K562 (cell line): ENCODE measurements around the gene MTHFSD. TPM values are rescaled to one million over a fixed set of nuclear protein-coding genes. Genes with fewer than 3 reads are reported as not detected.

ENCODE experiments used
- ATAC-seq: fragments of 200-7000 bp; cut with Tn5 transposase; 3 replicates; pipeline ENCODE4 v1.9.1; 2020; ENCODE audit warnings: moderate library complexity
- BruUV-seq: library from RNA; stranded (reverse); fragments of 400-500 nt; replicated peaks from 2 replicates; lab custom pipeline; 2021; lab: Mats Ljungman, UMichigan
- CTCF ChIA-PET: fragments of 300-600 bp; formaldehyde crosslinking; extraction: SDS; loops from one replicate; lab custom pipeline; 2021; ENCODE audit warnings: low intra/inter-chr PET ratio; lab: Yijun Ruan, JAX
- POLR2A ChIA-PET: fragments of 300-600, 350-650 bp; sonication (Branson Sonifier 250); formaldehyde crosslinking; extraction: SDS; loops from one replicate; lab custom pipeline; 2021; ENCODE audit warnings: antibody characterized with exemption, inconsistent platforms; lab: Yijun Ruan, JAX
- DNase-seq, 4 experiments: peaks; one replicate each; pipeline versions ENCODE4 v3.0.0 to v3.0.0-alpha.2; 2011 to 2018; ENCODE audit warnings: low spot score in 3 of 4, mixed read lengths in 3 of 4; ENCODE audit errors: extremely low read depth in 1 of 4
- FAIRE-seq: peaks from 2 replicates; lab custom pipeline; 2011; peaks lifted over from hg19 to GRCh38; lab: Jason Lieb, UNC
- H2AFZ ChIP-seq: 2 replicates; pipeline ENCODE4 v1.6.0; 2011; ENCODE audit warnings: low read depth, low read length, control low read depth, inconsistent platforms
- H3K27ac ChIP-seq: fragments of 200-600 bp; 3 replicates; pipeline ENCODE4 v1.8.0; 2011; ENCODE audit warnings: low read depth, mild to moderate bottlenecking, control low read depth, inconsistent platforms, low read length, moderate library complexity, mixed read lengths; ENCODE audit errors: extremely low read depth
- H3K27me3 ChIP-seq, 2 experiments: fragments of 300-600 bp in 1 of 2; 2 replicates in 1 of 2; 3 replicates in 1 of 2; pipeline versions ENCODE4 v1.6.0 to v1.8.0; 2011; ENCODE audit warnings: inconsistent platforms in 2 of 2, low read length in 2 of 2, mild to moderate bottlenecking in 1 of 2, mixed read lengths in 1 of 2, moderate library complexity in 1 of 2; ENCODE audit not compliant: control insufficient read depth in 2 of 2, insufficient read depth in 2 of 2
- H3K36me3 ChIP-seq: fragments of 300-600 bp; 3 replicates; pipeline ENCODE4 v1.8.0; 2011; ENCODE audit warnings: mild to moderate bottlenecking, low read length, inconsistent platforms; ENCODE audit not compliant: control insufficient read depth, insufficient read depth
- H3K4me1 ChIP-seq, 2 experiments: fragments of 200-600 bp in 1 of 2; replicated peaks in 1 of 2; 2 replicates in 1 of 2; 3 replicates in 1 of 2; pipeline versions ENCODE4 v1.5.1 to v1.8.0; 2011; ENCODE audit warnings: inconsistent platforms in 2 of 2, low read length in 2 of 2, mild to moderate bottlenecking in 1 of 2, mixed read lengths in 1 of 2, moderate library complexity in 1 of 2; ENCODE audit not compliant: control insufficient read depth in 2 of 2, insufficient read depth in 2 of 2
- H3K4me2 ChIP-seq: 2 replicates; pipeline ENCODE4 v1.6.1; 2011; ENCODE audit warnings: low read length, control low read depth, inconsistent platforms, mixed read lengths; ENCODE audit not compliant: insufficient read depth
- H3K4me3 ChIP-seq: fragments of 200-600 bp; sonication (generic), shearing (Covaris generic); 2 replicates; pipeline ENCODE4 v1.5.1; 2016; ENCODE audit warnings: control low read depth, inconsistent platforms
- H3K79me2 ChIP-seq: fragments of 200-600 bp; 3 replicates; pipeline ENCODE4 v1.8.0; 2011; ENCODE audit warnings: low read length, inconsistent platforms; ENCODE audit not compliant: control insufficient read depth, insufficient read depth
- H3K9ac ChIP-seq, 2 experiments: 2 replicates each; pipeline versions ENCODE4 v1.6.0 to v1.6.1; 2011; ENCODE audit warnings: low read depth in 2 of 2, low read length in 2 of 2, control low read depth in 1 of 2, inconsistent platforms in 1 of 2, mild to moderate bottlenecking in 1 of 2, mixed read lengths in 1 of 2; ENCODE audit not compliant: insufficient read depth in 1 of 2
- H3K9me1 ChIP-seq: one replicate; pipeline ENCODE4 v1.6.0; 2011; ENCODE audit warnings: inconsistent platforms, mild to moderate bottlenecking, low read length, moderate library complexity; ENCODE audit not compliant: control insufficient read depth, insufficient read depth
- H3K9me3 ChIP-seq: replicated peaks from 2 replicates; pipeline ENCODE4 v1.5.1; 2011; ENCODE audit warnings: low read depth, low read length, inconsistent platforms; ENCODE audit not compliant: control insufficient read depth, insufficient read depth
- H4K20me1 ChIP-seq: replicated peaks from 2 replicates; pipeline ENCODE4 v1.6.1; 2011; ENCODE audit warnings: low read length, inconsistent platforms, mixed read lengths; ENCODE audit not compliant: control insufficient read depth, insufficient read depth
- COPS2 ChIP-seq: fragments of 450-650 bp; conservative IDR thresholded peaks from 2 replicates; pipeline ENCODE4 v1.6.1; 2016; ENCODE audit warnings: mild to moderate bottlenecking, moderate library complexity
- HOXB6 ChIP-seq: fragments of 250-450 bp; sonication (Bioruptor Pico); IDR thresholded peaks from 2 replicates; pipeline ENCODE4 v1.5.1; 2022; ENCODE audit warnings: mild to moderate bottlenecking, borderline replicate concordance
- ZNF311 ChIP-seq: fragments of 250-450 bp; sonication (Bioruptor Pico); IDR thresholded peaks from 2 replicates; pipeline ENCODE4 v1.4.0; 2020; ENCODE audit warnings: mild to moderate bottlenecking, moderate library complexity
- WGBS: fragments of 100-300 bp; shearing (Covaris generic); methylation state at CpG from one replicate; pipeline ENCODE4 v1.1.6; 2016; ENCODE audit warnings: low coverage, mixed read lengths; ENCODE audit not compliant: insufficient coverage; ENCODE audit errors: missing lambda C conversion rate; 5-methylcytosine and 5-hydroxymethylcytosine counted together
- in situ Hi-C: fragments of 300-500 bp; cut with MboI; formaldehyde crosslinking; loops from 4 replicates; pipeline ENCODE4 v1.15.0; 2018; ENCODE audit warnings: inconsistent platforms, mixed read lengths
- intact Hi-C: fragments of 100-400 bp; cut with micrococcal nuclease; formaldehyde crosslinking; loops from 2 replicates; pipeline ENCODE4 v1.14.2; 2022
- polyA plus RNA-seq, 8 experiments: library from polyadenylated mRNA; depleted of rRNA in 4 of 8; stranded (reverse) in 5 of 8; unstranded in 3 of 8; fragments of >200 nt; fragmentation: Nextera tagmentation in 2 of 8; fragmentation: Illumina TruSeq in 1 of 8; extraction: Ambion mirVana in 2 of 8; extraction: Trizol in 1 of 8; gene quantifications; 2 replicates each; pipeline versions ENCODE4 v1.2.1 to v1.2.3, GENCODE V29; 2011 to 2014; ENCODE audit warnings: inconsistent platforms in 1 of 8, missing spikeins in 1 of 8
- total RNA-seq, 7 experiments: library from RNA; depleted of rRNA in 6 of 7; stranded (reverse); fragments of >200 nt in 6 of 7; fragmentation: Illumina TruSeq in 2 of 7; extraction: Trizol in 2 of 7; gene quantifications; 2 replicates each; pipeline versions ENCODE4 v1.2.1 to v1.2.3, GENCODE V29; 2011 to 2021; ENCODE audit warnings: low replicate concordance in 1 of 7
- TF ChIP-seq, protein P1 (sequence below), 3 experiments: IDR thresholded peaks in 2 of 3; conservative IDR thresholded peaks in 1 of 3; 2 replicates each; pipeline ENCODE4 v1.5.1; 2011 to 2012; ENCODE audit warnings: low read length in 3 of 3, mild to moderate bottlenecking in 3 of 3, control low read depth in 2 of 3, improper control_type of control experiment in 1 of 3, inconsistent platforms in 1 of 3, low read depth in 1 of 3, mixed read lengths in 1 of 3, moderate library complexity in 1 of 3; ENCODE audit not compliant: insufficient read depth in 2 of 3
- TF ChIP-seq, protein P2 (sequence below), 2 experiments: IDR thresholded peaks in 1 of 2; conservative IDR thresholded peaks in 1 of 2; 2 replicates each; pipeline ENCODE4 v1.6.1; 2016; ENCODE audit warnings: low read depth in 2 of 2, mild to moderate bottlenecking in 1 of 2, missing compliant biosample characterization in 1 of 2, missing genetic modification characterization in 1 of 2, moderate library complexity in 1 of 2

The MTHFSD gene
- total and polyA plus RNA-seq, 9 of the 15 experiments (the other 6 are each of a cell fraction or from before 2014, with no cell fraction given), result 3.2 to 20.2 (median 12.0) TPM

DNA sequence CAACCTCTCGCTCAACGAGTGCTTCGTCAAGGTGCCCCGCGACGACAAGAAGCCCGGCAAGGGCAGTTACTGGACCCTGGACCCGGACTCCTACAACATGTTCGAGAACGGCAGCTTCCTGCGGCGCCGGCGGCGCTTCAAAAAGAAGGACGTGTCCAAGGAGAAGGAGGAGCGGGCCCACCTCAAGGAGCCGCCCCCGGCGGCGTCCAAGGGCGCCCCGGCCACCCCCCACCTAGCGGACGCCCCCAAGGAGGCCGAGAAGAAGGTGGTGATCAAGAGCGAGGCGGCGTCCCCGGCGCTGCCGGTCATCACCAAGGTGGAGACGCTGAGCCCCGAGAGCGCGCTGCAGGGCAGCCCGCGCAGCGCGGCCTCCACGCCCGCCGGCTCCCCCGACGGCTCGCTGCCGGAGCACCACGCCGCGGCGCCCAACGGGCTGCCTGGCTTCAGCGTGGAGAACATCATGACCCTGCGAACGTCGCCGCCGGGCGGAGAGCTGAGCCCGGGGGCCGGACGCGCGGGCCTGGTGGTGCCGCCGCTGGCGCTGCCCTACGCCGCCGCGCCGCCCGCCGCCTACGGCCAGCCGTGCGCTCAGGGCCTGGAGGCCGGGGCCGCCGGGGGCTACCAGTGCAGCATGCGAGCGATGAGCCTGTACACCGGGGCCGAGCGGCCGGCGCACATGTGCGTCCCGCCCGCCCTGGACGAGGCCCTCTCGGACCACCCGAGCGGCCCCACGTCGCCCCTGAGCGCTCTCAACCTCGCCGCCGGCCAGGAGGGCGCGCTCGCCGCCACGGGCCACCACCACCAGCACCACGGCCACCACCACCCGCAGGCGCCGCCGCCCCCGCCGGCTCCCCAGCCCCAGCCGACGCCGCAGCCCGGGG is 12.9 kb upstream of the MTHFSD start:
- CTCF ChIA-PET, result interaction anchor here (0.6 kb wide), 1 partner anchor 815 kb away, joined by 3 read pairs; no protein-coding TSS in a partner anchor
- H3K9me1 ChIP-seq, result no peaks in the 10 kb centered on the region
- TF ChIP-seq, protein P1, sequence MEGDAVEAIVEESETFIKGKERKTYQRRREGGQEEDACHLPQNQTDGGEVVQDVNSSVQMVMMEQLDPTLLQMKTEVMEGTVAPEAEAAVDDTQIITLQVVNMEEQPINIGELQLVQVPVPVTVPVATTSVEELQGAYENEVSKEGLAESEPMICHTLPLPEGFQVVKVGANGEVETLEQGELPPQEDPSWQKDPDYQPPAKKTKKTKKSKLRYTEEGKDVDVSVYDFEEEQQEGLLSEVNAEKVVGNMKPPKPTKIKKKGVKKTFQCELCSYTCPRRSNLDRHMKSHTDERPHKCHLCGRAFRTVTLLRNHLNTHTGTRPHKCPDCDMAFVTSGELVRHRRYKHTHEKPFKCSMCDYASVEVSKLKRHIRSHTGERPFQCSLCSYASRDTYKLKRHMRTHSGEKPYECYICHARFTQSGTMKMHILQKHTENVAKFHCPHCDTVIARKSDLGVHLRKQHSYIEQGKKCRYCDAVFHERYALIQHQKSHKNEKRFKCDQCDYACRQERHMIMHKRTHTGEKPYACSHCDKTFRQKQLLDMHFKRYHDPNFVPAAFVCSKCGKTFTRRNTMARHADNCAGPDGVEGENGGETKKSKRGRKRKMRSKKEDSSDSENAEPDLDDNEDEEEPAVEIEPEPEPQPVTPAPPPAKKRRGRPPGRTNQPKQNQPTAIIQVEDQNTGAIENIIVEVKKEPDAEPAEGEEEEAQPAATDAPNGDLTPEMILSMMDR (IDR thresholded peaks at IDR 0.05 in 2 of 3, conservative IDR thresholded peaks at IDR 0.05 in 1 of 3; ENCODE audit: insufficient read depth in 2 of 3, low read depth in 1 of 3, low read length in 3 of 3), result no peak
- no peak for TF ChIP-seq HOXB6 (CRISPR knock-in tag)
- no peak for TF ChIP-seq ZNF311 (CRISPR knock-in tag)
- no peak for TF ChIP-seq COPS2
- TF ChIP-seq, protein P2, sequence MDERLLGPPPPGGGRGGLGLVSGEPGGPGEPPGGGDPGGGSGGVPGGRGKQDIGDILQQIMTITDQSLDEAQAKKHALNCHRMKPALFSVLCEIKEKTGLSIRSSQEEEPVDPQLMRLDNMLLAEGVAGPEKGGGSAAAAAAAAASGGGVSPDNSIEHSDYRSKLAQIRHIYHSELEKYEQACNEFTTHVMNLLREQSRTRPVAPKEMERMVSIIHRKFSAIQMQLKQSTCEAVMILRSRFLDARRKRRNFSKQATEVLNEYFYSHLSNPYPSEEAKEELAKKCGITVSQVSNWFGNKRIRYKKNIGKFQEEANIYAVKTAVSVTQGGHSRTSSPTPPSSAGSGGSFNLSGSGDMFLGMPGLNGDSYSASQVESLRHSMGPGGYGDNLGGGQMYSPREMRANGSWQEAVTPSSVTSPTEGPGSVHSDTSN (CRISPR knock-in tag; IDR thresholded peaks at IDR 0.05; ENCODE audit: low read depth), result no peak
- TF ChIP-seq, protein P2 (tag; conservative IDR thresholded peaks at IDR 0.05; ENCODE audit: low read depth), result no peak
- TF ChIP-seq, all 486 proteins: peak for 0
- no peak overlapping the region for H3K9ac ChIP-seq
- intact Hi-C loops, result loop anchor here (10.0 kb wide), 1 partner anchor 627 kb away; no protein-coding TSS in a partner anchor
- H3K79me2 ChIP-seq, result no peaks in the 10 kb centered on the region
- DNase-seq, result no peak
- BruUV-seq, result no TSS peak
- no peak overlapping the region for H3K4me2 ChIP-seq
- H3K4me1 ChIP-seq, result peaks cover 0 to 8% of the 10 kb centered on the region in 2 experiments; a peak in 1 of 5 replicates
- POLR2A ChIA-PET, result no interaction called here
- peaks cover 37 to 49% of the 10 kb centered on the region in 2 experiments for H3K27me3 ChIP-seq
- no peaks in the 10 kb centered on the region for H3K36me3 ChIP-seq
- H4K20me1 ChIP-seq, result peaks cover 4% of the 10 kb centered on the region; the same call in 1 of the 2 replicates
- no peak for ATAC-seq
- in situ Hi-C loops, result loop anchor here (5.0 to 25.0 kb wide), 3 partner anchors 489 to 1069 kb away; no protein-coding TSS in a partner anchor
- no peak overlapping the region for H3K27ac ChIP-seq
- H2AFZ ChIP-seq, result no peak overlapping the region
- FAIRE-seq, result no peak
- WGBS, result 80% methylated on average over 20 of the region's 116 CpGs
- H3K4me3 ChIP-seq, result no peak overlapping the region
- no peaks in the 10 kb centered on the region for H3K9me3 ChIP-seq
